ENCODE measurements around the gene WDR20. TPM values are rescaled to one million over a fixed set of nuclear protein-coding genes. Genes with fewer than 3 reads are reported as not detected.
"Not testable (repeated sequence)": the region's sequence is repeated elsewhere in the genome, so short reads cannot be mapped to it uniquely, and the experiment has no call there.

The WDR20 gene
- total RNA-seq, 3 donors from 2014 or later (not counting 1 experiment from before 2014, with no cell fraction given): 55.5 to 66.7 (median 62.2) TPM

DNA sequence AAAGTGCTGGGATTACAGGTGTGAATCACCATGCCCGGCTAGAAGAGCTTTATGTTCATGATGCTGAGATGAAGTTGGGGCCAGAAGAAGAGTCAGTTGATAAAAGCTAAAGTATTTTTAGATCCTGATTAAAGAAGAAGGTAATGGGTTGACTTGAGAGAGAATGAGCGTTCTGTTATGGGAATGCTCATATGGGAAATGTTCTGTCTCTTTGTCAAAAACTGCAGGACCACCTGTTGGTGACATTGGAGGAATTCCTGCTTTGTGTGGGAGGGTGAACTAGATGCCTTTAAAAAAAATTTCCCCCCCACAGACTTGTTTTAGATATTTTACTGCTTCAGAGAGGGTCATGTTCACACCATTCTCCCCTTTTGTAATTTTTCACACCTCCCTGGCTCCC, 6.7 kb downstream of the WDR20 start:
- Histone ChIP-seq H3K27ac (ENCODE audit: low read length) (no peak overlapping the region), H3K4me3 (ENCODE audit: low read length) (no peak overlapping the region), H3K36me3 (ENCODE audit: control insufficient read depth, insufficient read depth, low read length) (peaks cover 5% of the 10 kb centered on the region), H3K4me1 (ENCODE audit: control insufficient read depth, insufficient read depth, low read length) (no peaks in the 10 kb centered on the region), H3K9me3 (ENCODE audit: control insufficient read depth, insufficient read depth, low read length) (no peaks in the 10 kb centered on the region), H3K27me3 (ENCODE audit: control insufficient read depth, insufficient read depth, low read length) (no peaks in the 10 kb centered on the region)
- ATAC-seq (no peak), DNase-seq (no peak)
- Mint-ChIP-seq H3K9me3 (no peaks in the 10 kb centered on the region), H3K4me3 (no peak overlapping the region), H3K27ac (peak overlapping the region in 1 of 2 donors; percentile 30), H3K27me3 (ENCODE audit: low read depth in 2 of 2) (no peaks in the 10 kb centered on the region), H3K36me3 (no peaks in the 10 kb centered on the region), H3K4me1 (peaks cover 41 to 45% of the 10 kb centered on the region in 2 donors)
- WGBS (ENCODE audit: insufficient coverage): 98% methylated on average over 2 of the region's 2 CpGs
- TF ChIP-seq, protein P1, sequence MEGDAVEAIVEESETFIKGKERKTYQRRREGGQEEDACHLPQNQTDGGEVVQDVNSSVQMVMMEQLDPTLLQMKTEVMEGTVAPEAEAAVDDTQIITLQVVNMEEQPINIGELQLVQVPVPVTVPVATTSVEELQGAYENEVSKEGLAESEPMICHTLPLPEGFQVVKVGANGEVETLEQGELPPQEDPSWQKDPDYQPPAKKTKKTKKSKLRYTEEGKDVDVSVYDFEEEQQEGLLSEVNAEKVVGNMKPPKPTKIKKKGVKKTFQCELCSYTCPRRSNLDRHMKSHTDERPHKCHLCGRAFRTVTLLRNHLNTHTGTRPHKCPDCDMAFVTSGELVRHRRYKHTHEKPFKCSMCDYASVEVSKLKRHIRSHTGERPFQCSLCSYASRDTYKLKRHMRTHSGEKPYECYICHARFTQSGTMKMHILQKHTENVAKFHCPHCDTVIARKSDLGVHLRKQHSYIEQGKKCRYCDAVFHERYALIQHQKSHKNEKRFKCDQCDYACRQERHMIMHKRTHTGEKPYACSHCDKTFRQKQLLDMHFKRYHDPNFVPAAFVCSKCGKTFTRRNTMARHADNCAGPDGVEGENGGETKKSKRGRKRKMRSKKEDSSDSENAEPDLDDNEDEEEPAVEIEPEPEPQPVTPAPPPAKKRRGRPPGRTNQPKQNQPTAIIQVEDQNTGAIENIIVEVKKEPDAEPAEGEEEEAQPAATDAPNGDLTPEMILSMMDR (IDR thresholded peaks at IDR 0.05): no peak
- intact Hi-C loops (cut with micrococcal nuclease): no loop called here

- Mint-ChIP-seq H3K9me3 (no peaks in the 10 kb centered on the region), H3K4me1 (peaks cover 54 to 64% of the 10 kb centered on the region in 2 donors), H3K27ac (no peak overlapping the region), H3K4me3 (no peak overlapping the region), H3K27me3 (ENCODE audit: low read depth in 2 of 2) (no peaks in the 10 kb centered on the region), H3K36me3 (no peaks in the 10 kb centered on the region)
- Histone ChIP-seq H3K9me3 (ENCODE audit: control insufficient read depth, insufficient read depth, low read length) (no peaks in the 10 kb centered on the region), H3K4me1 (ENCODE audit: control insufficient read depth, insufficient read depth, low read length) (no peaks in the 10 kb centered on the region), H3K36me3 (ENCODE audit: control insufficient read depth, insufficient read depth, low read length) (peaks cover 9% of the 10 kb centered on the region), H3K27me3 (ENCODE audit: control insufficient read depth, insufficient read depth, low read length) (no peaks in the 10 kb centered on the region), H3K27ac (ENCODE audit: low read length) (no peak overlapping the region), H3K4me3 (ENCODE audit: low read length) (no peak overlapping the region)
- no peak for DNase-seq
- ATAC-seq: no peak
- TF ChIP-seq, protein P1 (IDR thresholded peaks at IDR 0.05): no peak
- WGBS (ENCODE audit: insufficient coverage): 95% methylated on average over 7 of the region's 7 CpGs
- intact Hi-C loops (cut with micrococcal nuclease): no loop called here
These were observed 10.4 kb downstream of the WDR20 start for GRCh38 chr14:102150083-102150482.

GRCh38 chr14:102150744-102151143, 11.0 kb downstream of the WDR20 start:
- Histone ChIP-seq H3K27me3 (ENCODE audit: control insufficient read depth, insufficient read depth, low read length) (no peaks in the 10 kb centered on the region), H3K4me3 (ENCODE audit: low read length) (no peak overlapping the region), H3K9me3 (ENCODE audit: control insufficient read depth, insufficient read depth, low read length) (no peaks in the 10 kb centered on the region), H3K27ac (ENCODE audit: low read length) (no peak overlapping the region), H3K4me1 (ENCODE audit: control insufficient read depth, insufficient read depth, low read length) (no peaks in the 10 kb centered on the region), H3K36me3 (ENCODE audit: control insufficient read depth, insufficient read depth, low read length) (peaks cover 7% of the 10 kb centered on the region)
- H3K4me3 Mint-ChIP-seq: no peak overlapping the region
- DNase-seq: no peak
- TF ChIP-seq, protein P1 (IDR thresholded peaks at IDR 0.05): no peak
- no peaks in the 10 kb centered on the region for H3K27me3 Mint-ChIP-seq (ENCODE audit: low read depth in 2 of 2)
- 78% methylated on average over 1 of the region's 1 CpG for WGBS (ENCODE audit: insufficient coverage)
- intact Hi-C loops (cut with micrococcal nuclease): no loop called here
- no peaks in the 10 kb centered on the region for H3K36me3 Mint-ChIP-seq
- ATAC-seq: no peak
- peaks cover 51 to 62% of the 10 kb centered on the region in 2 donors for H3K4me1 Mint-ChIP-seq
- no peak overlapping the region for H3K27ac Mint-ChIP-seq
- H3K9me3 Mint-ChIP-seq: no peaks in the 10 kb centered on the region

DNA sequence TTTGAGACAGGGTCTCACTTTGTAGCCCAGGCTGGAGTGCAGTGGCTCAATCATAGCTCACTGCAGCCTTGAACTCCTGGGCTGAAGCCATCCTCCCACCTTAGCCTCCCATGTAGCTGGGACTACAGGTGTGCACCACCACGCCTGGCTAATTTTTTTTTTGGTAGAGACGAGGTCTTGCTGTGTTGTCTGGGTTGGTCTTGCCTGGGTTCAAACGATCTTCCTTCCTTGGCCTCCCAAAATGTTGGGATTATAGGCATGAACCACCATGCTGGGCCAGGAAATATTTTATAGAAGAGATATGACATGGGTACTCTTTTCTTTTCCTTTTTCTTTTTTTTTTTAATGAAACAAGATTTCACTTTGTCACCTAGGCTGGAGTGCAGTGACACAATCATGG, 11.7 kb downstream of the WDR20 start:
- H3K4me1 Mint-ChIP-seq: peaks cover 45 to 55% of the 10 kb centered on the region in 2 donors
- intact Hi-C loops (cut with micrococcal nuclease): not testable (repeated sequence)

More for the DNA sequence above, 11.7 kb downstream of the WDR20 start:
- not testable (repeated sequence) for H3K4me3 Mint-ChIP-seq; H3K36me3 Mint-ChIP-seq; H3K36me3 ChIP-seq (ENCODE audit: control insufficient read depth, insufficient read depth, low read length); H3K4me1 ChIP-seq (ENCODE audit: control insufficient read depth, insufficient read depth, low read length); H3K4me3 ChIP-seq (ENCODE audit: low read length); H3K27ac Mint-ChIP-seq; H3K27ac ChIP-seq (ENCODE audit: low read length); H3K27me3 ChIP-seq (ENCODE audit: control insufficient read depth, insufficient read depth, low read length); H3K9me3 Mint-ChIP-seq; ATAC-seq; DNase-seq; H3K27me3 Mint-ChIP-seq (ENCODE audit: low read depth in 2 of 2); H3K9me3 ChIP-seq (ENCODE audit: control insufficient read depth, insufficient read depth, low read length)
- WGBS (ENCODE audit: insufficient coverage): 100% methylated on average over 2 of the region's 3 CpGs

Data from natural killer cell (primary cell).